ENCODE data around the gene DTX4.
A peak's percentile ranks its signal among the peaks of the same experiment; 100 is the strongest.

The DTX4 gene

DNA sequence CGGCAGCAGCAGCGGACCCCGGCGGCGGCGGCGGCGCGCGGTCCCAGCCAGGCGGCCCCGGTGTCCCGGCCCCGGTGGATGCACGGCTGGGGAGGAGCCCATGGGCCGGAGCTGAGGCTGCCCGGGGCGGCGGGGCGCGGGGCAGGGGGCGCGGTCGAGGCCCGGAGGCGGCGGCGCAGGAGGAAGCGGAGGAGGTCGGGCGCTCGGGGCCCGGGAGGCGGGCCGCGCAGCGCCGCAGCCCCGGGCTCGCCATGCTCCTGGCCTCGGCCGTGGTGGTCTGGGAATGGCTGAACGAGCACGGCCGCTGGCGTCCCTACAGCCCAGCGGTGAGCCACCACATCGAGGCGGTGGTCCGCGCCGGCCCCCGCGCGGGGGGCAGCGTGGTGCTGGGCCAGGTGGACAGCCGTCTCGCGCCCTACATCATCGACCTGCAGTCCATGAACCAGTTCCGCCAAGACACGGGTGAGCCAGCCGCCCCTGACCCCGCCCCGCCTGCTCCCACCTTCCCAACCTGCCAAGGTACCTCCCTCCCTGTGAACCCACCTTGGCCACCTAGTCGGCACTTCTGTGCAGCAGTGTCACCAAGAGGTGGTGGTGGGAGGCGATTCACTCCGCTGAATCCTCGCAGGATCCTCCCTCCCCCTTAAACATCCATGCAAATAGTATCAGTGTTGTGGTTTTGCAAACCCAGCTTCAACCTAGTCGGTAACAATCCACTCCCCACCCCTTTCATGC lies 580 bp downstream of the DTX4 start:
- DNase-seq (ENCODE audit: low read depth in 1 of 2, low spot score in 1 of 2): no peak

DNA sequence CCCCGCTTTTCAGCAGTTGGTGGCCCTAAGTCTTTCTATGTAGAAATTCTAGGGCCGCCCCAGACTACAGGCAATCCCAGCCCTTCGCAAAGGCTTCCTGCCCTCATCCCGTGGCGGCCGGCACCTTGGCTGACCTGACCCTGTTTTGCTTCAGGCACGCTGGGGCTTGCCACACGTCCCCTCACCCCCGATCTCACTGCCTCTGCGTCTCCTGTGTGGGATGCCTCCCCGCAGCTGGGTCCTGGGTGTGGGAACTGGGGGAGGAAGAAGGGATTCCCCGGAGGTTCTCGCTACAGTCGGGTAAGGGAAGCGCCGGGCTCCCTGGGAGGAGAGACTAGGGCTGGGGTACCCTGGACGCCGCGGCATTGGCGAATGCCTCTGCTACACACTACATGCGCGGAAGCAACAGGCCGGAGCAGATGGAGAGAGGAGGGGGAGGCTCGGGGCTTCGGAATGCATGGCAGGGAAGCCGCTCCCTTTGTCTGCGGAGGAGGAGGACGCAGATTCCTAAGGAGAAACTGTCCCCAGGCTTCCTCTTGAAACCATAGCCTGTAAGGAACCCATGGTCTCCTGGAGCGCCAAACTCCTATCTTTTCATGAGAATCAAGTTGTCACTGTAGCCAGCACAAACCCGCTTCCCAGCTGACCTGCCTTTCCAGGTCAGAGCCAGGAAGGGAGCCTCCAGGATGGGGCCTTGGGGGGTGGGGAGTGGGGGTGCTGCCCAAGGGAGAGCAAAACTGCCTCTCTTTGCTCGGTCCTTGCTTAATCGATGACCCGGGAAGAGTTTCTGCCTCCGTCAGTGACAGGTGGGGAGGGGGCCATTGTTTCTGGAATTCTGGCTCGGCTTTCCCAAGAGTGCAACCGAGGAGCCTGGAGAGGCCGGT lies 1.4 kb downstream of the DTX4 start:
- no peak for DNase-seq (ENCODE audit: low read depth in 1 of 2, low spot score in 1 of 2)

DNA sequence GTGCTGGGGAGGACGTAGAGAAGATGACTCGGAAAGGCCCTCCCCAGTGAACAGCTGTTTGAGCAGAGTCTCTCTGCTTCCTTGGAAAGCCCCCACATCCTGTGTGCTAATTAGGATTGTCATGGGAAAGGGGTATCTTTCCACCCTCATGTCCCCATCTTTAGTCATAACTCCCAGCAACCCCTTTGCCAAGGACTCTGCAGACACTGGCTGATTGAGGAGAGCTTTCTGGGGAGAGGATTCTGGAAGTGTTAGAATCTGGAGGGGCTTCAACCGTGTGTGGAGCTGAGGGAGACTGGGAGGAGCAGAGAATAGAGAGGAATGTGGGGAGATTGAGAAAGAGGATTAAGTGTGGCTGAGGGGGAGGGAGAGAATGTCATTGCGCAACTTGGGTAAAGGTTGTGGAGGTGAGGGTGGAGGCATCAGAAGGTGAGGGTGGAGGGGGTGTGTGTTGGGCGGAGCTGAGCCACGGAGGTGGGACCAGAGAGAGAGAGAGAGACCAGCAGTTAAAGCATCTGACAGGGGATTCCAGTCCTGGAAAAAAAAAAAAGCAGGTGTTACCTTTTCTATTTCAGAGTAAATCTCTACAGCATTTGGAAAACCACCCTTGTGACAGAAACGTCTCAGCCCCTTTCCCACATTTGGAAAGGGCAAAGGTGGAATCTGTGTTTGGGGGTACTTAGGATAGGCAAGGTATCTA lies 2.2 kb downstream of the DTX4 start:
- no peak for DNase-seq (ENCODE audit: low read depth in 1 of 2, low spot score in 1 of 2)

DNA sequence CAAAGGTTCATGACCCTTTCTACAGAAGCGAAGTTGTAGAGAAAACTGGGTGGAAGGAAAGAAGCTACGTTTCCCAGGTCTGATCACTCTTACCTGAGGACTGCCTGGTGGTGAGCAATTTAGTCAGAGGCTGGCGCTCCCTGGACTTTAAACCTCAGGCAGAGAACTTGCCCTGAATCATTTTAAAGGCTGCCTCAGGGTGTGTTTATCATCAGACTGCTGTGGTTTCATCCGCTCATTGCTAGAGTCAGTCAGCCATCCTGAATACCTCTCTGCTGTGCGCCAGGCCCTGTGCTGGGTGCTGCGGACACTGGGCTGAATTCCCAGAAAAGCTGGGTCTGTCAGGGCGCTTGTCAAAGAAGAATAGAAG lies 2.7 kb downstream of the DTX4 start:
- no peak for DNase-seq (ENCODE audit: low read depth in 1 of 2, low spot score in 1 of 2)

DNA sequence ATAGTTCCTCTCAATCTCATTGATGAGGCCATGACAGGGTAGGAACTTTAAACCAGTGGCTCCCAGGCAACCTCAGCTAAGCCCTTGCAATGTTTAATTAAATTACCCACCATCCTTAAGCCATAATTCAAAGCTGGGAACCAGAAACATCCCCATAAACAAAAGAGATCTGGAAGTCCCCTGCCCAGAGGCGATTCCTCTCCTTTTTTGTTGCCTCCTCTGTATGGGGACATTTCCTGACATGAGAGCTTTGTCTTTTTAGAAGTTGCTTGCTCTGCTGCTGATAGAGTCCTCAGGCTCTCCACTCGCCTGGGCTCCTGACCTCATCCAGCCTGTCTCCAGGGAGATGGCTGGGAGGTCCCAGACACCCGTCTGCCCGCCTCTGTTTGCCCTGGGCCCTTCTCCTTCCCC lies 3.2 kb downstream of the DTX4 start:
- DNase-seq (ENCODE audit: low read depth in 1 of 2, low spot score in 1 of 2): no peak

DNA sequence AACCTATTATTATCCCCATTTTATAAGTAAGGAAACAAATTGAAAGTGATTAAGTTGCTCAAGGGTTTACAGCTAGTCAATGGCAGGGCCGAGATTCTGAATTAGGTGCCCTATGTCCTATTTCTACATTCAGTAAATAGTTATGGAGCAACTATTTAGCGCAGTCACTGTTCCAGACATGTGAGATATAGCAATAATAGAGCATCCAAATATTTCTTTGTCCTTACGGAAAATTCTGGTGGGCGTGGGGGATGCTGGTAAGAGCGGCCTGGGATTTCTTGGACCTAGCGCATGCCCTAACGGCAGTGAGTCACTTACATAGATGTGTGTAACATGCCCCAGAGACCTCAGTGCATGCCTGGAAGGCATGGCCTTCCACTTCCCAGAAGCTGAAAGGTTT lies 4.4 kb downstream of the DTX4 start:
- no peak for DNase-seq (ENCODE audit: low read depth in 1 of 2, low spot score in 1 of 2)

DNA sequence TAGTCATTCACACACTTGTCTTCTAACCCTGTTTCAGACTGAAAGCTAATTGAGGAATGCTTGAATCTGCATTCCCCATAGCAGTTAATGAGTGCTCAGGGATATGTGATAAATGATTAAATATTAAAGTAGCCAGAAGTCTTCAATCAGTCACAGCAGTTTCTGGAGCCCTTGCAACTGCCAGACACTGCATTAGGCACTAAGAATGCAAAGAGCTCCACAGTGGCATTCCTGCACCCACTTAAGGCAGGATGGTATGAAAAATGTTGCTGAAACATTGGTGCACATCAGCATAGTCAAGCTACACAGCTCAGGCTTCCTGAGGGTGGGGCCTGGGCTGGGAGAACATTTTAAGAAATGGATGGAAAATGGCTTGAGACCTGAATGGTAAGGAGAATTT lies 6.5 kb downstream of the DTX4 start:
- DNase-seq (ENCODE audit: low read depth in 1 of 2, low spot score in 1 of 2): no peak

DNA sequence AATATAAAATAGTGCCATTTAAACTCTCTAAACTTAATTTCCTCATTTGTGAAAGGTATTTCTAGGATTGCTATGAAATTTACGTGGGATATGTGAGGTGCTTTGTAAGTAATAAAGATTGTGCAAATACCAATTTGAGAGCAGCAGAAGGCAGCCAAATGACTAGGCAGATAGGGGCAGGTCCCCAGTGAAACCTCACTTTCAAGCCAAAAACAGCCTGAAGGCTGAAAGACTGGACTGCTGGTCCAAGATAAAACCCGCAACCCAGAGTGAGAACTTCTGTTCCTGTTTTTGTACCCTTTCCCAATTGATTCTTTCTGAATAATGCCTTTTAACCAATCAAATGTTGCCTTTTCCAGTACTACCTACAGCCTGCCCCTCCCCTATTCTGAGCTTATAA lies 7.2 kb downstream of the DTX4 start:
- no peak for DNase-seq (ENCODE audit: low read depth in 1 of 2, low spot score in 1 of 2)

DNA sequence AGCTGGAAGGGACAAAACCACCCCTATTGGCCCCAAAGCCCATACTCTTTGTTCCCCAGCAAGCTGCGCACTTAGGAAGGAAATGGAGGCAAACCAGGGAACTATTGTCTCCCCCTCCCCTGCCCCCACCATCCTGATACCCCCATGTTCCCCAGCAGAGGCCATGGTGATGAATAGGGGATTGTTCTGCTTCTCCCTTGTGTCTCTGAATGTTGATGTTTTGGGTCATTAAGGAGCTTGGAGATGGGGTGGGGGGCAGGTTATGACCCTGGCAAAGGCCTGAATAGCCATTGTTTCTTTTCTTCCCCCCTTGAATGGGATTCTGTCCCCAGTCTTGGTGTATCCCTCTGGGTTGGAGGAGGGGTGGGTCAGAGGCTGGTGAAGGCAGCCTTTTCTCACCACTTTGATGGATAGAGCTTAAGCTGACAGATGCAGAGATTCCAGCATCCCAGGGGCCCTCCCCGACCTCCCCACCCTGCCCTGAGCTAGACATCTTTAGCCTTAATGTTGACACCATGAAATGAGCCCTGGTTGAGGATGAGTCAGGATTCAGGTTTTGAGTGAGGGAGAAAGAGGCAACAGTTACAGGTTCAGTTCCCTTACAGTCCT lies 8.3 kb downstream of the DTX4 start:
- DNase-seq (ENCODE audit: low read depth in 1 of 2, low spot score in 1 of 2): no peak

DNA sequence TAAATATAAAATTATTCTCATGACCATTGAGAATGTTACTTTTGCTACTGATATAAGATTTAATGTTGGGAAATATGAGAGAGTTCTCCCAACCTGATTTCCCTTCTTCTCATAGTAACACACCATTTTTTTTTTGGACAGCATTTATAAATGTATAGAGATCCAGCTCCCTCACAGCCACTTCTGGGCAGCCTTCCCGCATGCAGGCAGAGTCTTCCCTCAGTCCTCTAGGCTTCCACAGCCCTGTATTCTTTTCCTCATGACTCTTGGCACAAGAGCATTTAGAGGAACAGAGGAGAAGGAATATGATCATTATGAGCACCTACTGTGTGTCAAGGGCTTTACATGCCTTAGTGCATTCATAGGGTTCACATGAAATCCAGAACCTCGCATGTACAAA lies 9.0 kb downstream of the DTX4 start:
- DNase-seq (ENCODE audit: low read depth in 1 of 2, low spot score in 1 of 2): no peak

DNA sequence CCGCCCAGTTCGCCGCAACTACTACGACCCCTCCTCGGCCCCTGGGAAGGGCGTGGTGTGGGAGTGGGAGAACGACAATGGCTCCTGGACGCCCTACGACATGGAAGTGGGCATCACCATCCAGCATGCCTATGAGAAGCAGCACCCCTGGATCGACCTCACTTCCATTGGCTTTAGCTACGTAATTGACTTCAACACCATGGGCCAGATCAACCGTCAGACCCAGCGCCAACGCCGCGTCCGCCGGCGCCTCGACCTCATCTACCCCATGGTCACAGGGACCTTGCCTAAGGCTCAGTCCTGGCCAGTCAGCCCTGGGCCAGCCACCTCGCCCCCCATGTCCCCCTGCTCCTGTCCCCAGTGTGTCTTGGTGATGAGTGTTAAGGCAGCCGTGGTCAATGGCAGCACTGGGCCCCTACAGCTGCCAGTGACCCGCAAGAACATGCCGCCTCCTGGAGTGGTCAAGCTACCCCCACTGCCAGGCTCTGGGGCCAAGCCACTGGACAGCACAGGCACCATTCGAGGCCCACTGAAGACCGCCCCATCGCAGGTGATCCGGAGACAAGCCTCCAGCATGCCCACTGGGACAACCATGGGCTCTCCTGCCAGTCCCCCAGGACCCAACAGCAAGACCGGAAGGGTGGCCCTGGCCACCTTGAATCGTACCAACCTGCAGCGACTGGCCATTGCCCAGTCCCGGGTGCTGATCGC lies 10.0 kb downstream of the DTX4 start:
- no peak for DNase-seq (ENCODE audit: low read depth in 1 of 2, low spot score in 1 of 2)

DNA sequence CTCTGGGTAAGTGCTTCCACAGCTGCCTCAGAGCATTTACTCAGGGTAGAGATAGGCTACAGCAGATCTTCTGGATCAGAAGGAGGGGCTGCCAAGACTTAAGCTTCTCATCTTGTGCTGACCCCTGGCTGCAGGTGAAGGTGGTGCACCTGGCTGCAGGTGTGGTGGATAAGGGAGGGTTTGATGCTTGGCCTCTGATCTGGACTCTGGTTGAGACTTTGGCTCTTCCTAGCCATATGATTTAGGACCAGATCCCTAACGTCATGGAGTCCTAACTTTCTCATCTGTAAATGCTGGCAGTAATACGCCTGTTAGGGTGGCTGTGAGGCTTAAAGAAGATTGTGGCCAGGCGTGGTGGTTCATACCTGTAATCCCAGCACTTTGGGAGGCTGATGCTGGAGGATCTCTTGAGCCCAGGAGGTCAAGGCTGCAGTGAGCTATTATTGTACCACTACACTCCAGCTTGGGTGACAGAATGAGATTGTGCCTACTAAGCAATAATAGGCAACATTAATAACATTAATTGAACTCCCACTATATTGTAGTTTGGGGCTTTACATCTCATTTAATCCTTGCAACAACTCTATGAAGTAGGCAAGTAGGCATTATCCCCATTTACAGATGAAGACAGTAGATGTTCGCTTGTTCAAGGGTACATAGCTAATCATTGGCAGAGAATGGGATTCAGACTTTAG lies 10.7 kb downstream of the DTX4 start:
- DNase-seq (ENCODE audit: low read depth in 1 of 2, low spot score in 1 of 2): no peak

DNA sequence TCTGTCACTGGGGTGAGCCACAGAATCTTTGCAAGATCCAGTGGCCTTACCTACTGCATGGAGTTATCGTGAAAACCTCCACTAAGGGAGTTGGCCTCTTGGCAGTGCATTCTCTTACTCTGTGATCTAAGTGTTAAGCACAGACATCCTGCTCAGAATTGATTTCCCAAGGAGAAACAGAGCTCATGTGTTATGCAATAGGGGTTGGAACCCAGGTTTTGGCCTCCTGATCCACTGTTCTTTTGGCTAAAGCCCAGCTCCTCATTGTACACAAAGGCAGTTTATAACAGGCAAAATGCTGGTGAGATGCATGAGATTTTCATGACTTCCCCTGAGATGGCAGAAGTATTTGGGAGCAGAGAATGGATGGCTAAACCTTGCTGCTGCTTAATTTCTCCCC lies 11.8 kb downstream of the DTX4 start:
- DNase-seq (ENCODE audit: low read depth in 1 of 2, low spot score in 1 of 2): no peak

DNA sequence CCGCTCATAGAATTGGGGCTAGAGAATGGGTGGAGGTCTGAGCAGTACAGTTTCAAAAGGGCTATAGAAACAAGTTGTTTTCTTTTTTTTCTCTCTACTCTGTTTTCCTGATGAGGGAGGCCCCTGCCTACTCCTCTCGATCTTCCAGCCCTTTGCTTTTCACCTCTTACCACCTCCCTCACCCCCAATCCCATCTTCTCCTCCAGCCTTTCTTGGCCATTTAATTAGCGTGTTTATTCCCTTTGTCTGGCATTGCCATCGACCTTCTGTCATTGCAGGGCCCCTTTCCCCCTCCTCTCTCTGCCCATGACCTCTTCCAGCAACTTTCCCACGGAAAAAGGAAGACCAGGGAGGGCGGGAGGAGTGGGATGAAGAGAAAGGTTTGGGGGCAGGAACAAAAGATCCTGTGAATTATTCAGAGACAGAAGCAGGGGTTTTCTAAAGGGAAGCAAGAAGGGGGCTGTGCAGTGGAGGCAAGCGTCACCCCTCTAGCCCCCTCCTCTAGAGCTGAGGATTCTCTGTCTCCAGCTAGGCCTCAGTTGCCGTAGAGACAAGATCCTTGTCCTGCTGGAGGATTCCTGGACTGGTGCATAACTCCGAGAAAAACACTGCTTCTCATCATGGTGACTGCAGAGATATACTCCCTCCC lies 12.9 kb downstream of the DTX4 start:
- no peak for DNase-seq (ENCODE audit: low read depth in 1 of 2, low spot score in 1 of 2)

DNA sequence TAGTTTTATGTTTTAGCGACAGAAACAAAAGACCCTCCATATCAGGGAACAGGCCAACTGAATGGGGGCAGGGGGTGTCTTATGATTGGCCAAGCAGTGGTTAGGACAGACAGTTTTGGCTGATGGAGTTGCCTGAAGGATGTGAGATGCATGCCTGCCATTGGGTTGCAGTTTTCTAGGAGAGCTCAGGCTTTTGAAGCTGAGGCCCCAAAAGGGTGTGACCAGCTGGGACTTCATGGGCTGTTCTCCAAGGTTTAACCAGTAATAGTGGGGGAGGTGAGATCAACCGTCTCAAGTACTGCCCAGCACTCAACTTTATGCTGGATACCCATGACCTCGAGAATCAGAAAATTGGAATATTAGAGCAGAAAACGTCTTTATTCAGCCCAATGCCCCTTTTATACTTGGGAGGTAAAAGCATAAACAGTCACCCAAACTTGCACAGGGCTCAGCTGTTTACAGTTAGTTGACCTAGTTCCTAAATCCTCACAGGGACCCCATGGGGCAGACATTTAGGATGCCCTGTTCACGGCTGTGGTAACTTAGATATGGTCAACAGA lies 13.5 kb downstream of the DTX4 start:
- no peak for DNase-seq (ENCODE audit: low read depth in 1 of 2, low spot score in 1 of 2)

DNA sequence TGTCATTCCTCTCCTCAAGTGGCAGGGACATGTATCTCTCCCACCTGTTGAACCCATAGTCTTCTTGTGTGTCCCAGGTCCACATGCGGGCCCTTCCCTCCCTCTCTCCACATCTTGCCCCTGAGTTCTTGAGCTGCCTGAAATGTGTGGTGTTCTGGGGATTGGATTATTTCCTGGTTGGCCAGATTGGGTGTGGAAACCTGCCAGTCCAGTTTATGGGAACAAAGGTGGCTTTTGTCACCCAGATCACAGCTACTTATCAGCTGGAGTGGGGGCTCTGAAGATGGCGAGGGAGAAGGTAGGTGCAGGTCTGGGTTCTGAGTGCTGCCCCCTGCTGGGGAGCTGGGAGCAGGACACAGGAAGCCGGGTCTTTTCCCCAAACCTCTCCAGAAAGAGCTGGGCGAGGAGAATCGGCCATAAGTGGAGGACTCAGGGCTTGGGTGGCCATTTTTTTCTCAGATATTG lies 14.2 kb downstream of the DTX4 start:
- peak in 1 of 2 donors; percentile 32 for DNase-seq (ENCODE audit: low read depth in 1 of 2, low spot score in 1 of 2)

DNA sequence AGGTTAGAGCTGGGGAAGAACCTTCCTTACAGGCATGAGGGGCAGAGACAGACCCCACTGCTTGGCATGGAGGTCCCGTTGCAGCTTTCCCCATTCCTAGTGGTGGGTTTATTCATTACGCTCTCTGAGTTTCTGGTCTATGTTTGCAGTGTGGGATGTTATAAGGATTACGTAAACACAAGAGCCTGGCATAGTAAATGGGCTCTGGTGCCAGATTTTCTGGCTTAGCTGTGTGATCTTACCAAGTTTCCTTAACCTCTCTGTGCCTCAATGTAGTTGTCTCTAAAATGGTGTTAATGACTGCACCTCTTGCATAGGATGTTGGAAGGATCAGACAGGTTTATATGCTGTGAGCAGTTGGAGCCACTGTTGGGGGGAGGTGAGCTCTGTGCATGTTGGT lies 15.1 kb downstream of the DTX4 start:
- DNase-seq (ENCODE audit: low read depth in 1 of 2, low spot score in 1 of 2): no peak

DNA sequence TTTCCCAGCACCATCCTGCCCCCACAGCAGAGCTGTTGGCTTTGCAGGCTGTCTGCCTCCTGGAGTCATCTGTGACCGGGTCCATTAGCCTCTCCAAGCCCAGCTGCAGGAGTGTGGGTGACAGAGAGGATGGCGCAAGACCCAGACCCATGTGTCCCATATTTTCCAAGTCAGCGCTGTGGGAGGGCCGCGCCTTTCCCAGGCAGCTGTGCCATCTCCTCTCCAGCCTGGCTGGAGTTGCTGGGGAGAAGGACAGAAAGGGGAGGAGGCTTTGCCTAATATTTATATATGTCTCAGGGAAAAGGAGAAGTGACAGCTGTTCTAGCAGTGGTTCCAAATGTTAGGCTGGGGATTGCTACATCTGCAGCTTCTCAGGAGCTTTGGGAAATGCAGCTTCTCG lies 15.7 kb downstream of the DTX4 start:
- no peak for DNase-seq (ENCODE audit: low read depth in 1 of 2, low spot score in 1 of 2)

DNA sequence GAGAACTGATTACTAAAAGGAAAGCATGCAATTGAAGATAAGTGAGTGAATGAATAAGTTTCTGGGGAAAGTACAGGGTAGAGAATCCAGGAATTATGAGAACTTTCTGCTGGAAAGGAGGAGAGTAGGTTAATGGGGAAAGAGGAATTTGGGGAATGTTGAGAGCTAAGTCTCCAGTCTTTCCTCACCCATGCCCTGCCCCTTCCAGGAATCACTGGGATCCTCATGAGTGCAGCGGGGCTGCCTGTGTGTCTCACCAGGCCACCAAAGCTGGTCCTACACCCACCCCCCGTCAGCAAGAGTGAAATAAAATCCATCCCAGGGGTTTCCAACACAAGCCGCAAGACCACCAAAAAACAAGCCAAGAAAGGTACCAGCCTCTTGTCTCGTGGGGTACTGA lies 17.0 kb downstream of the DTX4 start:
- DNase-seq (ENCODE audit: low read depth in 1 of 2, low spot score in 1 of 2): no peak

Measured in activated T-helper 1 cell treated with anti-CD3 and anti-CD28 coated beads, Interleukin-2, amount 50 U/mL, for 16 hours (primary cell).